Endothelial cell of umbilical vein (primary cell): Measurements from ENCODE around the gene RECK. TPM values are rescaled to one million over a fixed set of nuclear protein-coding genes. Genes with fewer than 3 reads are reported as not detected.
"Not testable (repeated sequence)": the region's sequence is repeated elsewhere in the genome, so short reads cannot be mapped to it uniquely, and the experiment has no call there.

Source experiments
- BruUV-seq: library from RNA; stranded (reverse); fragments of 400-500 nt; replicated peaks from 2 replicates; lab custom pipeline; 2021; lab: Mats Ljungman, UMichigan
- CTCF ChIA-PET: fragments of 300-600, 350-600 bp; sonication (Branson Sonifier 250); formaldehyde crosslinking; loops from one replicate; lab custom pipeline; 2021; ENCODE audit warnings: antibody characterized with exemption, inconsistent platforms; lab: Charles Lee
- POLR2A ChIA-PET: fragments of 300-600, 350-600 bp; sonication (Branson Sonifier 250); formaldehyde crosslinking; loops from one replicate; lab custom pipeline; 2021; ENCODE audit warnings: antibody characterized with exemption, inconsistent platforms; lab: Charles Lee
- DNase-seq: peaks from one replicate; pipeline ENCODE4 v3.0.0-alpha.2; 2011; ENCODE audit warnings: low read depth, low spot score
- FAIRE-seq: peaks from 2 replicates; lab custom pipeline; 2011; peaks lifted over from hg19 to GRCh38; lab: Jason Lieb, UNC
- H2AFZ ChIP-seq: 2 replicates; pipeline ENCODE4 v1.6.0; 2012; ENCODE audit warnings: low read depth, low read length, control low read depth, inconsistent platforms
- H3K27ac ChIP-seq: 2 replicates; pipeline ENCODE4 v1.5.1; 2011; ENCODE audit warnings: low read depth, mild to moderate bottlenecking, control low read depth, low read length, moderate library complexity; ENCODE audit not compliant: insufficient read depth
- H3K27me3 ChIP-seq, 2 experiments: 2 replicates each; pipeline versions ENCODE4 v1.6.0 to v1.6.1; 2011; ENCODE audit warnings: low read length in 2 of 2, mixed read lengths in 1 of 2; ENCODE audit not compliant: control insufficient read depth in 2 of 2, insufficient read depth in 2 of 2
- H3K36me3 ChIP-seq, 2 experiments: 2 replicates in 1 of 2; 3 replicates in 1 of 2; pipeline ENCODE4 v1.5.1; 2011; ENCODE audit warnings: low read length in 2 of 2, mild to moderate bottlenecking in 1 of 2, moderate library complexity in 1 of 2; ENCODE audit not compliant: control insufficient read depth in 2 of 2, insufficient read depth in 2 of 2; ENCODE audit errors: extremely low read depth in 1 of 2
- H3K4me1 ChIP-seq: 3 replicates; pipeline ENCODE4 v1.5.1; 2011; ENCODE audit warnings: mild to moderate bottlenecking, low read length; ENCODE audit not compliant: control insufficient read depth, insufficient read depth; ENCODE audit errors: extremely low read depth
- H3K4me2 ChIP-seq: 2 replicates; pipeline ENCODE4 v1.6.1; 2011; ENCODE audit warnings: low read length, control low read depth, mixed read lengths; ENCODE audit not compliant: insufficient read depth
- H3K4me3 ChIP-seq, 3 experiments: fragments of 200-600 bp in 1 of 3; sonication (generic), shearing (Covaris generic) in 1 of 3; replicated peaks in 1 of 3; 2 replicates each; pipeline ENCODE4 v1.5.1; 2011 to 2016; ENCODE audit warnings: control low read depth in 3 of 3, low read length in 3 of 3, mild to moderate bottlenecking in 2 of 3, inconsistent platforms in 1 of 3, low read depth in 1 of 3, moderate library complexity in 1 of 3; ENCODE audit not compliant: insufficient read depth in 1 of 3
- H3K79me2 ChIP-seq: 2 replicates; pipeline ENCODE4 v1.6.0; 2012; ENCODE audit warnings: low read length, inconsistent platforms; ENCODE audit not compliant: control insufficient read depth, insufficient read depth
- H3K9ac ChIP-seq: replicated peaks from 2 replicates; pipeline ENCODE3; 2011; ENCODE audit warnings: low read length, control low read depth; ENCODE audit not compliant: insufficient read depth; ENCODE audit errors: extremely low read depth
- H3K9me1 ChIP-seq: replicated peaks from 3 replicates; pipeline ENCODE4 v1.6.0; 2011; ENCODE audit warnings: mild to moderate bottlenecking, low read length; ENCODE audit not compliant: control insufficient read depth, insufficient read depth; ENCODE audit errors: extremely low read depth
- H3K9me3 ChIP-seq: replicated peaks from 2 replicates; pipeline ENCODE4 v1.5.1; 2012; ENCODE audit warnings: low read length, inconsistent platforms; ENCODE audit not compliant: control insufficient read depth, insufficient read depth
- H4K20me1 ChIP-seq: replicated peaks from 2 replicates; pipeline ENCODE3; 2011; ENCODE audit warnings: mild to moderate bottlenecking, low read length; ENCODE audit not compliant: control insufficient read depth, insufficient read depth; ENCODE audit errors: extremely low read depth
- CTCF ChIP-seq, 2 donors: IDR thresholded peaks; 1 replicate in 1 of 2; 2 replicates in 1 of 2; pipeline ENCODE4 v1.5.1; 2011; ENCODE audit warnings: low read length in 2 of 2, mild to moderate bottlenecking in 2 of 2, moderate library complexity in 2 of 2, control low read depth in 1 of 2, inconsistent platforms in 1 of 2, low read depth in 1 of 2; ENCODE audit not compliant: insufficient read depth in 1 of 2; ENCODE audit errors: extremely low read depth in 1 of 2
- EZH2 ChIP-seq: IDR thresholded peaks from 2 replicates; pipeline ENCODE4 v1.6.1; 2012; ENCODE audit warnings: borderline replicate concordance, low read depth, mild to moderate bottlenecking, moderate library complexity, low read length, inconsistent platforms; ENCODE audit not compliant: severe bottlenecking
- FOS ChIP-seq: IDR thresholded peaks from 2 replicates; pipeline ENCODE4 v1.6.1; 2011; ENCODE audit warnings: mild to moderate bottlenecking, low read length, moderate library complexity, borderline replicate concordance; ENCODE audit not compliant: insufficient read depth
- GATA2 ChIP-seq: IDR thresholded peaks from 2 replicates; pipeline ENCODE4 v1.7.0; 2011; ENCODE audit warnings: low read depth, mild to moderate bottlenecking, moderate library complexity, mixed read lengths, low read length; ENCODE audit not compliant: insufficient read length, insufficient read depth
- JUN ChIP-seq: IDR thresholded peaks from 2 replicates; pipeline ENCODE4 v1.6.1; 2011; ENCODE audit warnings: borderline replicate concordance, low read depth; ENCODE audit not compliant: insufficient read length, insufficient read depth
- MAX ChIP-seq: IDR thresholded peaks from 2 replicates; pipeline ENCODE4 v1.6.1; 2011; ENCODE audit not compliant: insufficient read depth, insufficient read length
- MYC ChIP-seq: IDR thresholded peaks from one replicate; pipeline ENCODE4 v1.6.1; 2011; ENCODE audit warnings: mild to moderate bottlenecking, low read depth, low read length
- POLR2A ChIP-seq: IDR thresholded peaks from 2 replicates; pipeline ENCODE4 v1.6.1; 2012; ENCODE audit warnings: low read depth, mild to moderate bottlenecking, control low read depth, low read length
- POLR2AphosphoS5 ChIP-seq: IDR thresholded peaks from 2 replicates; pipeline ENCODE4 v1.6.1; 2012; ENCODE audit warnings: low read depth, mild to moderate bottlenecking, control low read depth, low read length, moderate library complexity; ENCODE audit not compliant: insufficient read depth
- dilution Hi-C: fragments of 300-500 bp; cut with MboI; formaldehyde crosslinking; loops from one replicate; pipeline ENCODE4 v1.15.0; 2019; ENCODE audit warnings: low sequenced_read_pairs; ENCODE audit not compliant: extremely low pct_ligation_motif_present
- intact Hi-C: fragments of 100-400 bp; cut with micrococcal nuclease; formaldehyde crosslinking; loops from one replicate; pipeline ENCODE4 v1.10.0; 2022
- polyA plus RNA-seq, 4 experiments: library from polyadenylated mRNA; depleted of rRNA in 3 of 4; stranded (reverse) in 3 of 4; unstranded in 1 of 4; fragments of >200 nt; gene quantifications; 2 replicates each; pipeline versions ENCODE4 v1.2.1 to v1.2.3, GENCODE V29; 2011 to 2012; ENCODE audit warnings: missing spikeins in 1 of 4
- total RNA-seq: library from RNA; stranded (reverse); gene quantifications from 2 replicates; pipeline ENCODE4 v1.2.3, GENCODE V29; 2021

Gene RECK
- total and polyA plus RNA-seq, 2 donors (not counting 3 experiments of a cell fraction or from before 2014, with no cell fraction given): 12.0 to 14.1 TPM

- H3K9me1 ChIP-seq: no peaks in the 10 kb centered on the region
- dilution Hi-C loops: no loop called here
- H3K27me3 ChIP-seq: peaks cover 12 to 19% of the 10 kb centered on the region in 2 experiments
- FAIRE-seq: no peak
- intact Hi-C loops: loop anchor here (10.0 kb wide), 1 partner anchor 1725 kb away; no protein-coding TSS in a partner anchor
- H3K36me3 ChIP-seq: no peaks in the 10 kb centered on the region
- H2AFZ ChIP-seq: no peak overlapping the region
- no peak overlapping the region for H3K27ac ChIP-seq
- H3K79me2 ChIP-seq: no peaks in the 10 kb centered on the region
- H3K4me2 ChIP-seq: no peak overlapping the region
- H3K9me3 ChIP-seq: no peaks in the 10 kb centered on the region
- no peak overlapping the region for H3K9ac ChIP-seq
- no peaks in the 10 kb centered on the region for H3K4me1 ChIP-seq
- no peak for DNase-seq
- ChIA-PET CTCF (interaction anchor here (0.9 kb wide), 1 partner anchor 10 kb away, joined by 3 read pairs; no protein-coding TSS in a partner anchor), POLR2A (no interaction called here)
- H4K20me1 ChIP-seq: no peaks in the 10 kb centered on the region
- BruUV-seq: no TSS peak
- no peak overlapping the region for H3K4me3 ChIP-seq
- no peak for TF ChIP-seq CTCF (IDR thresholded peaks at IDR 0.05; ENCODE audit: extremely low read depth in 1 of 2, insufficient read depth in 1 of 2, low read depth in 1 of 2, low read length in 2 of 2)
- TF ChIP-seq POLR2A: no peak
- TF ChIP-seq MYC: no peak
- TF ChIP-seq POLR2AphosphoS5: no peak
- TF ChIP-seq GATA2: no peak
- TF ChIP-seq JUN: no peak
- no peak for TF ChIP-seq EZH2
- TF ChIP-seq MAX: no peak
- no peak for TF ChIP-seq FOS
Measured at GRCh38 chr9:35990155-35990554, 46.6 kb upstream of the RECK start.

- peaks cover 13 to 19% of the 10 kb centered on the region in 2 experiments for H3K27me3 ChIP-seq
- H2AFZ ChIP-seq, dilution Hi-C loops, POLR2A ChIA-PET, H3K4me2 ChIP-seq, H3K4me3 ChIP-seq, CTCF ChIA-PET, H3K9me3 ChIP-seq, H3K36me3 ChIP-seq, BruUV-seq, H3K79me2 ChIP-seq, H3K9ac ChIP-seq, DNase-seq, H3K27ac ChIP-seq, H3K9me1 ChIP-seq, H4K20me1 ChIP-seq, FAIRE-seq, H3K4me1 ChIP-seq: not testable (repeated sequence)
- intact Hi-C loops: loop anchor here (10.0 kb wide), 1 partner anchor 1722 kb away; no protein-coding TSS in a partner anchor
Measured at GRCh38 chr9:35993136-35993535, 43.6 kb upstream of the RECK start.
